Ishikawa (cell line): Measurements from ENCODE around the gene PCIF1.

Source experiments
- EP300 ChIP-seq: IDR thresholded peaks from 2 replicates; pipeline ENCODE4 v1.6.1; 2012; ENCODE audit warnings: borderline replicate concordance
- NFIC ChIP-seq: IDR thresholded peaks from 2 replicates; pipeline ENCODE4 v1.6.1; 2012
- RAD21 ChIP-seq: IDR thresholded peaks from 2 replicates; pipeline ENCODE4 v1.6.1; 2012; ENCODE audit warnings: low read depth
- REST ChIP-seq: IDR thresholded peaks from 2 replicates; pipeline ENCODE4 v1.6.1; 2012; ENCODE audit warnings: low read depth, mild to moderate bottlenecking
- YY1 ChIP-seq: IDR thresholded peaks from 2 replicates; pipeline ENCODE4 v1.6.1; 2012; ENCODE audit warnings: low read depth

DNA sequence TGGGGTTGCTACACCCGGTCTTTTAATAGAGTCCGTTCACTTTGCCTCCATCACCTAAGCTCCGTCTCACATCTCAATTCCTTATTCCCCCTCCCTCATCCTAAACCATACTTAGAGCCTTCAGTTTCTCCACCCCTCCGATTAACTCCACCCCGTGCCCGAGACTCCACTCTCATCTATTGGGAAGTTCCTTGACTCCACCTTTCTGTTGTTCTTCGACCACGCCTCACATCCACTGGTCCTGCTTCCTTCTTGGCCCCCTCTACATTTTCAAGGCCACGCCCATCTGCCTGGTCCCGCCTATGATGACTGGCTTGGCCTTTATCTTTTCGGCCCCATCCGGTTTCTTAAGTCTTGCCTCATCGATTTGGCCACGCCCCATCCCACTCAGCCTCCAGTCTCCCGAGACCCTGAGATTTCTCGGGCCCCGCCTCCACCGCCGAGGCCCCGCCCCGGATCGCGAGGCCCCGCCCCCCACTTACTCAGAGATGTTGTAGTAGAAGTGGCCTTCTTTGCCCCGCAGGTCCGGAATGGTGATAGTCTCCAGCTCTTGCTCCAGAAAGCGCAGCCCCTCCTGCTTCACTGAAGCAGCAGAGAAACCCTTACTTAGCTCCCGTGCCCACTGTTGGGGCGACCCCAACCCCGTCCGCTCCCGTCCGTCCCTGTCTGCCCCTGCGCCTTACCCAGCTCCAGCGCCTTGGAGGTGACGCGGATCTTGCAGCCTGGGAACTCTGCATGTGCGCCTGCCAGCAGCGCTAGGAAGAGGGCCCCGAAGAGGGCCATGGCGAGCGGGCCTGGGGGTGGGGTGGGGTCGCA lies 23.6 kb upstream of the PCIF1 start:
- TF ChIP-seq REST (no peak), RAD21 (no peak), NFIC (no peak), EP300 (no peak), YY1 (no peak)
